Activated naive CD8-positive, alpha-beta T cell (primary cell): ENCODE measurements around the gene CITED1.

ENCODE experiments used
- H3K27ac Mint-ChIP-seq: one replicate; pipeline ENCODE4 v1.8.0; 2021; ENCODE audit warnings: mixed read lengths
- H3K27me3 Mint-ChIP-seq: one replicate; pipeline ENCODE4 v1.8.0; 2021; ENCODE audit warnings: mixed read lengths
- H3K36me3 Mint-ChIP-seq: one replicate; pipeline ENCODE4 v1.8.0; 2021; ENCODE audit warnings: mixed read lengths
- H3K4me1 Mint-ChIP-seq: one replicate; pipeline ENCODE4 v1.8.0; 2021; ENCODE audit warnings: low read depth, mixed read lengths
- H3K4me3 Mint-ChIP-seq: one replicate; pipeline ENCODE4 v1.8.0; 2021; ENCODE audit warnings: mild to moderate bottlenecking, mixed read lengths
- H3K9me3 Mint-ChIP-seq: one replicate; pipeline ENCODE4 v1.8.0; 2021; ENCODE audit warnings: low read depth, mixed read lengths

Gene CITED1

GRCh38 chrX:72269671-72270251, 36.0 kb downstream of the CITED1 start:
- Mint-ChIP-seq H3K36me3 (peaks cover 22% of the 10 kb centered on the region), H3K9me3 (no peaks in the 10 kb centered on the region), H3K4me3 (peak overlapping the region; percentile 63)

GRCh38 chrX:72268597-72269365, 36.9 kb downstream of the CITED1 start:
- Mint-ChIP-seq H3K4me1 (peaks cover 30% of the 10 kb centered on the region), H3K9me3 (no peaks in the 10 kb centered on the region), H3K27ac (peak overlapping the region; percentile 16), H3K36me3 (peaks cover 12% of the 10 kb centered on the region), H3K4me3 (no peak overlapping the region), H3K27me3 (no peaks in the 10 kb centered on the region)

More at GRCh38 chrX:72269671-72270251, 36.0 kb downstream of the CITED1 start:
- peak overlapping the region; percentile 25 for H3K27ac Mint-ChIP-seq
- peaks cover 38% of the 10 kb centered on the region for H3K4me1 Mint-ChIP-seq
- no peaks in the 10 kb centered on the region for H3K27me3 Mint-ChIP-seq

DNA sequence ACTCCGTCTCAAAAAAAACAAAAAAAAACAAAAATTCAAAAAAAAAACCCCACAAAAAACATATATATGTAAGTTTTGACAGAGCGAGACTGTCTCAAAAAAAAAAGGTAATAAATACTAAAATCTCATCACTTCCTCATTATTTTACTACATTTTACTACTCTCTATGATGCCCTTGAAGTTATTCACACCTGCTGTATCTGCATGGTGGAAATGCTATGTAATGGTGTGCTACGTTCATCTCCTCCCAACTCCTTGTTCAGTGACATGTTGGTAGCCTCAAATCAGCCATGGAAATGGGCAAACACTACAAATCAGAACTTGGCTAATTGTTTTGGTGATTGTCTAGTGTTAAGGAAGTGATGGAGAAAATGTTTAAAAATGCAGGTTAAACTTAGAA, 40.5 kb downstream of the CITED1 start:
- H3K9me3 Mint-ChIP-seq: no peaks in the 10 kb centered on the region
- no peaks in the 10 kb centered on the region for H3K27me3 Mint-ChIP-seq
- H3K4me1 Mint-ChIP-seq: peaks cover 19% of the 10 kb centered on the region
- H3K4me3 Mint-ChIP-seq: no peak overlapping the region
- no peak overlapping the region for H3K27ac Mint-ChIP-seq
- H3K36me3 Mint-ChIP-seq: peaks cover 4% of the 10 kb centered on the region

- H3K4me3 Mint-ChIP-seq: no peak overlapping the region
- peaks cover 2% of the 10 kb centered on the region for H3K36me3 Mint-ChIP-seq
- no peaks in the 10 kb centered on the region for H3K9me3 Mint-ChIP-seq
- no peak overlapping the region for H3K27ac Mint-ChIP-seq
- H3K27me3 Mint-ChIP-seq: no peaks in the 10 kb centered on the region
- H3K4me1 Mint-ChIP-seq: peaks cover 13% of the 10 kb centered on the region
Measured at GRCh38 chrX:72262077-72262476, 43.6 kb downstream of the CITED1 start.

GRCh38 chrX:72260448-72260847, 45.3 kb downstream of the CITED1 start:
- H3K4me1 Mint-ChIP-seq: peaks cover 14% of the 10 kb centered on the region
- H3K27ac Mint-ChIP-seq: no peak overlapping the region
- peaks cover under 1% of the 10 kb centered on the region for H3K27me3 Mint-ChIP-seq
- peaks cover 2% of the 10 kb centered on the region for H3K36me3 Mint-ChIP-seq
- no peak overlapping the region for H3K4me3 Mint-ChIP-seq
- H3K9me3 Mint-ChIP-seq: no peaks in the 10 kb centered on the region

DNA sequence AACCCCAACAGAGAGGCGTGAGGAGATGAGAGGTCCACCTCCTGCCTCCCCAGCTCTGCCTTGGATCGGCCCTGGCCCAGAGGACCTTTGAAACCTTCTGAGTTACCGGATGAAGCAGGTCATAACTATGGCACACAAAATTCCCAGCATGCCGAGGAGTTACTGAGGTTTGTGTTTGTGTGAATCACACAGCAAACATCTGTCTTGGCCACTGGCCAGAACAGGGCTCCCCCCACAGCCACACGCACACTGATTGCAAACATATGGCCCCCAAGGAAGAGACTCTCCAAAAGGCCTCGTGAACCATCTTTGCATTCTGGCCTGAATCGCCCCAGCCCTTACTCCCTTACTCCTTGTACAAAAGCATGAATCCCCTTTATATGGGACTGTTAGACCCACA, 47.5 kb downstream of the CITED1 start:
- H3K4me1 Mint-ChIP-seq: peaks cover 14% of the 10 kb centered on the region
- H3K27me3 Mint-ChIP-seq: peaks cover 1% of the 10 kb centered on the region
- no peaks in the 10 kb centered on the region for H3K36me3 Mint-ChIP-seq
- H3K9me3 Mint-ChIP-seq: no peaks in the 10 kb centered on the region
- H3K27ac Mint-ChIP-seq: no peak overlapping the region
- H3K4me3 Mint-ChIP-seq: no peak overlapping the region

DNA sequence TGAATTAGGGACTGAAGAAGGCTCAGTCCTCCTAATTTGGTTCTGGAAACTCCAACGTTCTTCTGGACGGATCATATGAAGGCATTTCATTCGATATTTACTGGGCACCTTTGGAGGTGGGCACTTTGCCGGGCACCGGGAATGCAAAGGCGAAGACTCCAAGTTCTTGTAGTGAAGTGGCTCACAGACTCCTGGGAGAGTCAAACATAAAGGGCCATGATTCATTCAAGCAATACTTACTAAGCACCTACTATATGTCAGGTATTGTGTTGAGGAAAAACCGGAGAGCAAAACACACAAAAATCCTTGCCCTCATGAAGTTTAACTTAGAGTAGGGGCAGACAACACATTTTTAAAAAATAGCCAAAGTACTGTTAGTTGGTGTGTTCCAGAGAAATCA, 49.9 kb downstream of the CITED1 start:
- peaks cover 2% of the 10 kb centered on the region for H3K36me3 Mint-ChIP-seq
- H3K9me3 Mint-ChIP-seq: no peaks in the 10 kb centered on the region
- H3K27ac Mint-ChIP-seq: no peak overlapping the region
- H3K4me1 Mint-ChIP-seq: peaks cover 1% of the 10 kb centered on the region
- H3K4me3 Mint-ChIP-seq: peak overlapping the region; percentile 49
- H3K27me3 Mint-ChIP-seq: peaks cover 3% of the 10 kb centered on the region

GRCh38 chrX:72255445-72255844, 50.3 kb downstream of the CITED1 start:
- Mint-ChIP-seq H3K9me3 (no peaks in the 10 kb centered on the region), H3K36me3 (peaks cover 2% of the 10 kb centered on the region), H3K4me3 (peak overlapping the region; percentile 3), H3K27ac (no peak overlapping the region), H3K27me3 (peaks cover 3% of the 10 kb centered on the region), H3K4me1 (peaks cover 1% of the 10 kb centered on the region)

GRCh38 chrX:72254816-72255215, 50.9 kb downstream of the CITED1 start:
- Mint-ChIP-seq H3K36me3 (peaks cover 2% of the 10 kb centered on the region), H3K27me3 (peaks cover 3% of the 10 kb centered on the region), H3K4me3 (no peak overlapping the region), H3K27ac (no peak overlapping the region), H3K9me3 (no peaks in the 10 kb centered on the region), H3K4me1 (peaks cover 1% of the 10 kb centered on the region)

DNA sequence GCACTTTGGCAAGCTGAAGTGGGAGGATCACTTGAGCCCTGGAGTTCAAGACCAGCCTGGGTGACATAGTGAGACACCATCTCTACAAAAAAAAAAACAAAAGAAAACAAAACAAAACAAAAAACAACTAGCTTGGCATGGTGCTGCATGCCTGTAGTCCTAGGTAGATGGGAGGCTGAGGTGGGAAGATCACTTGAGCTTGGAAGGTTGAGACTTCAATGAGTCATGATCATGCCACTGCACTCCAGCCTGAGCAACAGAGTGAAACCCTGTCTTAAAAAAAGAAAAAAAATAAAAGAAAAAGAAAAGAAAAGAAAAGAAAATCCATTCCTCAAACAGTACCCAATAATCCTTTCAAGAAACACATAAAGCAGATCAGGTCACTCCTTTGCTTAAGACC, 52.0 kb downstream of the CITED1 start:
- H3K36me3 Mint-ChIP-seq: peaks cover 2% of the 10 kb centered on the region
- H3K9me3 Mint-ChIP-seq: no peaks in the 10 kb centered on the region
- H3K4me1 Mint-ChIP-seq: peaks cover 1% of the 10 kb centered on the region
- no peak overlapping the region for H3K4me3 Mint-ChIP-seq
- H3K27me3 Mint-ChIP-seq: peaks cover 3% of the 10 kb centered on the region
- H3K27ac Mint-ChIP-seq: no peak overlapping the region
